Activated naive CD4-positive, alpha-beta T cell (primary cell): ENCODE results near the gene ZNF831.
A peak's percentile ranks its signal among the peaks of the same experiment; 100 is the strongest.

Experiments
- DNase-seq, 4 experiments: peaks; one replicate each; lab custom pipeline; 2025; lab: John Stamatoyannopoulos, UW

Gene ZNF831

DNA sequence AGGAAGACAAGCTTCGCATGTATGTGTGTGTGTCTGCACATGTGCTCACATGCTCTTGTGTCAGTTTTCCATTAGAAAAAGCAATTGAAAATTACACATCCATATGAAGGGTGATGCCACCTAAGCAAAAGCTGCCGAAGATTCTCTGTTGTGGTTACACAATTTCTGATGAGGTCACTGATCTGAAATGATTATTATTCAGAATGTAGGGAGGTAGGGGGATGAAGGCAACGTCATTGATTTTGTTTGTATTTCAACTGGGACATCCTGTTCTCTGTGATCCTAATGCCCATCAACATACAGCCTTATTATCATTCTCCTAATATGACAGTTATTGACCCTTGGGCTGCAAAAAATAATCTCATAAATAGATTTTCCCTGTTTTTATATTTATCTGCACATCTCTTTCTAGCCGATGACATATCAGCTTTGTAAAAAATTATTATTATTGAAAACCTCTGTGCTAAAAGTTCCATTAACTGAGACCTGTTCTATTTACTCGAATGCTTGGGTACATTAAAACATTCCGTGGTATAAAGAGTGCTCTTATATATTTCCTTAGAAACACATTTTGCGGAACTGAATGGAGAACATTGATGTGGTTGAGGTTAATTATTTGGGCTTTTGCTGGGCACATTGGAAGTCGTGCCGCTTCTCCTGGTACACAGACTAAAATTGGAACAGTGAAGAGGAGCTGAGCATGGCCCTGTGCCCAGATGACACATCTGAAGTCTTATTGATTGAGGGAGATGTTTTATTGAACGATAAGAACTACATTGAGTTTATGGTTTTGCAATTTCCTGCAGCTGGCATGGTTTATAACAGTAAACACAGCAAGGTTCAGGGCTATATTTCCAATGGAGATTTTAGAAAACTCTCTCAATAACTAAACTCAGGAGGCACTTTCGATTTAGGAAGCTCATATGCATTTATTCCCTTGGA lies 51.3 kb downstream of the ZNF831 start:
- DNase-seq = no peak

GRCh38 chr20:59217173-59217572 lies 53.6 kb downstream of the ZNF831 start:
- DNase-seq = no peak

DNA sequence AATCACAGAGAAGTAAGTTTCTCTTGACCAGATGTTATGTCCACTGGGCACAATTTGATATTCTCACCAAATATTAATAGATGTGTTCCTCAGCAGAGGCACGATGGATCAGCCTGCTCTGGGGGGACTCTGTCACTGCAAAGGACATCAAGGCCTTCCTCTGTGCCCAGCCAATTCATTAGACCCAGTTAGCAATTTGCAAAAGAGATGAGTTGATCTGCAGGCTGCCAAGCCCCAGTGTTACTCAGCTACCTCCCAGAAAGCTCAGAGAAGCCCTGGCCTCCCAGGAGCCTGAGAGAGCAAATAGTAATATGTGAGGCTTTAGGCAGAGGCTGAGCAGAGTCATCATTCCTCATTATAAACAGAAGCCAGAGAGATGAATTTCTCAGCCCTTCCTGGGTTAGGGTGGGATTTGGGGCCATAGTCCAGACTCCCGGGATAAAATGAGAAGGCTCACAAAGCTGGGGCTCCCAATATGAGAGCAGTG lies 54.2 kb downstream of the ZNF831 start:
- DNase-seq = no peak

GRCh38 chr20:59219211-59219610 lies 55.6 kb downstream of the ZNF831 start:
- no peak for DNase-seq

DNA sequence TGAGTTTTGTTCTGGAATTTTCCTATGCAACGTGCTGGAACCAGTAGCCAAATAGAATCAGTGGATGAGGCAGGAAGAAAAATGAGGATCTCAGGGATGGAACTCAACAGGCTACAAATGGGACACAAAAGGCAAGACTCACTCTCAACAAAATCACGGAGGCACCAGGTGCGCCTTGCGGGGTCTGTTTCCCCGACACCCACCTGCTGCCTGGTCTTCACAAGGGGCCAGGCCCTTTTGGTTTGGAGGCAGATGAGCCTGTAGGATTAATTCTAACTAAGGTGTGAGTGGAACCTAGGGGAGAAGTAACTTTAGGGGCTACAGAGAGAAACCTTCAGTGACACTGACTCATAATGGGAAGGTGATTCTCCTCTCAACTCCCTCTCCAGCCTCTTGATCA lies 56.5 kb downstream of the ZNF831 start:
- no peak for DNase-seq

DNA sequence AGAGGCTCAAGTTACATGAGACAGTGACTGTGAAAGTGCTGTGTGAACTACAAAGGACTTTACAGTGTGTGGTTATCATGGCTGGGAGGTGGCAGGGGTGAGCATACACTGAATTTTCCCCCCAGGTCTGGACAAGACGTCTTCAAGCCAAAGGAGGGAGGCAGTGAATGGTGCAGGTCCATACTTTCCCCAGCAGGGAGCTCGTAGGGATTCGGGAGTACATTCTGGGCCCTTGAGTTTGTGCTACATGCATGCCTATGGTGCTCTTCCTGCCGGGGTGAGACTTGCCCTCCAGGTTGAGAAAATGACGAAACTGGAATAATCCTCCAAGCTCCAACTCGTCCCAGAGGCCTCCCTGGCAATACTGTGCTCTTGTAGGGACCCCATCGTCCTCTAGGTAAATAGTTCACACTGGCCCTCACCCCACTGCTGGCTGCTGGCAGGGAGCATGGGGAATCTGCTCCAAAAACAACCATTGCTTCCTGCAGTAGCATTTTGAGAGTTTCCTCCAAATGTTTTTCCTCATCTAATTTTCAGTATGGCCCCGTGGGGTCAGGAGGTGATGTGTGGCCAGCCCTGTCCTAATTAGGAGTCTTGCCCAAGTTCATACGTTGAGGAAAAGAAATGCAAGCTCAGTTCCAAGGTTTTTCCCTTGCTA lies 57.6 kb downstream of the ZNF831 start:
- DNase-seq = no peak

GRCh38 chr20:59221707-59222252 lies 58.2 kb downstream of the ZNF831 start:
- no peak for DNase-seq

DNA sequence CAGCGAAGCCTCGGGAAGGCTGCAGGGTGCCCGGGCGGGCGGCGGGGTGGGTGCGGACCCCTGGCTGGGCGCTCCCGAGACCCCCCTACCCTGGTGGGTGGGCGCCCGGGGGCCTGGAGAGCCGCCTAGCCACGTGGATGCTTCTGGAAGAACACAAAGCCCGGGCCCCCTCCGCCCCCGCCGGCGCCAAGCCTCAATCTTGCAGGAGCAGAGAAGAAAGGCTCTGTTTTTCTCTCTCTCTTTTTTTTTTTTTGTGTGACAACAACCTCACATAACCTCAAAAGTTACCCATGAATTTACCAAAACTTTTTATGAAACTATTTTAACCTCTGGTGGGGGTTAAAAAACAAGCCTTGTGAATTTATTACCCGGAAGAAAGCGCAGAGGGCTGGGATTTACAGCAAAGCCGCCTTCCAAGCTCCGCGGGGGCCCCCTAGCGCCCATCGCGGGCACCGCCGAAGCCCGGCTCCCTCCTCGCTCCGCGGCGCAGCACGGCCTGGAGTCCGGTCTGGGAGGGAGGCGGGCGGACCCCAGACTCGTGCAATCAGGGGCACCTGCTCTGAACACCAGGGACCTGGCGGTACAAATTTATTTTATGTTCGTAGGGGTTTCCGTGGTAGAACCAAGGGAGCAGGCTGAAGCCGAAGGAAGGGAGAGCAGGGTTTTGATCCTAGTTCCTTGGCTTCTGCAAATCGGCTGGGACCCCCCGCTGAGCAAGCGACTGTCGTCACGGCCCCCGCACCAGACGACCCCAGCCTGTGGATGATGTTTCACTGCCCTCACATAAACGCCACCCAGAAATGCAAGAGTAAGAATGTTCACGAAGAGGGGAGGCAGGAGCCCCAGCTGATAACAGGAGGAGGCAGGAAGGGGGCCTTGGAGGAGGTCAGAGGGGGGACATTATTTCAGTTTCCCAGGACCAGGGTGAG lies 58.9 kb downstream of the ZNF831 start:
- DNase-seq = peak; percentile 63 to 85 (median 70)

DNA sequence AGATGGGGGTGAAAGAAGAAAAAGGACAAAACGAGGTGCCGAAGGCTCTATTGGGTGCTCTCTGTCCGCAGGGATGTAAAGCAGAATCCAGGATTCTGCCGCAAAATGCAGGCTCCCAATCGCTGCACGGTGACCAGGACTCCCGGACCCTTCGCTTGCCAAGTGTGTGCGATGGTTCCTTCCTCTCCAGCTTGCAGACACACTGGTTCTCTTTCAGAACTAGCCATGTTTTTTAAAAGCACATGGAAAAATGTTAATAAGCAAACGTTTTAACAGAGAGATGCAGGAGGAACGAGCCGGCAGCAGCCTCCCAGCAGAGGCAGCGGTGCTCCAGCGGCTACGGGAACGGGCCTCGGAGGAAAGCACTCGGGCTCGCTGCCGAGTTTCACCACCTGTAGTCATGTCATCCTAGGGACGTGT lies 59.6 kb downstream of the ZNF831 start:
- no peak for DNase-seq

GRCh38 chr20:59223750-59224149 lies 60.1 kb downstream of the ZNF831 start:
- DNase-seq = no peak

- DNase-seq = no peak
These were observed 60.6 kb downstream of the ZNF831 start for GRCh38 chr20:59224236-59224635.

- no peak for DNase-seq
These were observed 66.8 kb downstream of the ZNF831 start for GRCh38 chr20:59230385-59230784.

DNA sequence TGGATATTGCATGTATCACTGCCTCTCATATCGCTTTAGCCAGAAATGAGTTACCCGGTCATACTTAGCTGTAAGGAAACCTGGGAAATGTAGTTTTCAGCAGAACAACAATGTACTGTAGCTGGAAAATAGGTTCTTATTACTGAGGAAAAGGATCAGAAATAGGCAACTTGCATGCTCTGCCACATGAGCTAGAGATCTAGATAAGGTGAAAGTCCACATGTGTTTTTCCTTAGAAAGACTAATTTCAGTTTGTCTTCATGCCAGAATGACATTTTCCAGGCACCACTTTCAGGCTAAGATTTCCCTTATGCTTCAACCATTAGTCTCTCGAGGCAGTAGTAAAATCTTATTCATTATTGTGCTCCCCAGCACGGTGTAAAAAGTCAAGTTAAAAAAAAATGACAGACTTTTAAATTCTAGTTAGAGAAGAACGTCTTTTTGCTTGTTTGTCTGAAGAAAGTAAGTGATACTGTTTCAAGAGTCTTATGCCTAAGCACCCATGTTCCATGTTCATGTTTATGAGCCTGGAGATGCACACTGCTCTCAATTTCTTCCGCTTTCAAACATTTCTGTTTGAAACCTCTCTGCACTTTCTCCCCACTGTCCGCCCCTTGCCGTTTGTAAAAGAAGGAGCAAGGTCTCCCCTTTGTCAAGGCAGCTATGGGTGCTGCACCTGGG lies 67.6 kb downstream of the ZNF831 start:
- DNase-seq = no peak

DNA sequence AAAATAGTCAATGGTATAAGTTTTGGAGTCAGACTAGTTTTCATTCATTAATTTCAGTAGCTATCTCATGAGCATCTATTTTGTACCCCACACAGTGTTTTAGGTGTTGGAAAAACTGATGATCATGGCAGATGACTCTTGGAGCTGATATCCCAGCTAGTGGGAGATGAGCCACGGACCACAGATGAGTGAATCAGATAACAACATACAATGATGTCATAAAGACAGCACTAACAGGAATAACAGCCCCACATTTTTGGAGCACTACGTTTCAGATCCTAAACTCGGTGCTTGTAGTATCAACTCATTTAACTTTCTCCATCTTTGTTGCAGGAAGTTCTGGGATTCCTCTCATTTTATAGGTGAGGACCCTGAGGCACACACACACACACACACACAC lies 69.0 kb downstream of the ZNF831 start:
- no peak for DNase-seq

- DNase-seq = no peak
These were observed 71.6 kb downstream of the ZNF831 start for GRCh38 chr20:59235226-59235625.

GRCh38 chr20:59240006-59240405 lies 76.4 kb downstream of the ZNF831 start:
- no peak for DNase-seq

GRCh38 chr20:59242714-59243626 lies 79.3 kb downstream of the ZNF831 start:
- no peak for DNase-seq

DNA sequence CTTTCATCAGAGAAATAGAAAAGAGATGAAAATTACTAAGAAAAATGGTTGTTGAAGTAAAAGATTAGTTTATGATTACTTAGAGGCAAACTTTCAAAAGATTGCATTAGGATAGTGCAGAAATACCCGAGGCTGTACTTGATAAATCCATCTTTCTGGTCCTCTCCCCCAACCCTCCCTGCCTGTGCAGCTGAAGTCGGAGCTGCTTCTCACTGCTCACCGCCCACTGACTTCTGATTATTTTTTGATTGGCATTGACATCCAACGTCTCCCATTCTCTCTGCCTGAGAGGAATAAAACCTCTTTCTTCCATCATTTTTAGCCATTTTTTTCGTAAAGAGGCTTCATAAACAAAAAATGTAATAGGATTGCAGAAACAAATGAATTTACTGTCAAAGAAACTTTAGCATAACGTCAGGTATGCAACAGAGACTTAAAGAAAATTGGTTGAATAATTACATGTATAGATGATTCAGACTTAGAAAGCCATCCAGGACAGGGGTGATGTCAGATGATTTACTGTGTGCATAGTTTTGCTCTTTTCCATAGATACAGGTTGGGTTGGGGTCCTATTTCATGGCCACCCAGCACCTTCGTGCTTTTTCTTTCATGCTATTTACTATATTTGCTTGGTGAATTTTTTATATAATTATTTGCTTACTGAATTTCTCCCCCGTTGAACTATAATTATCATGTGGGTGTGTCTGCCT lies 83.2 kb downstream of the ZNF831 start:
- DNase-seq = no peak
